Gastroesophageal sphincter (tissue), 3 donors: ENCODE measurements around the gene AP2M1.

Source experiments
- CTCF ChIP-seq, 4 experiments: fragments of 200-600 bp in 2 of 4; fragments of 450-650 bp in 2 of 4; sonication (generic) in 1 of 4; IDR thresholded peaks; one replicate each; pipeline ENCODE4 v1.5.1; 2017 to 2019; ENCODE audit warnings: antibody characterized with exemption in 4 of 4, mild to moderate bottlenecking in 2 of 4, moderate library complexity in 2 of 4
- EP300 ChIP-seq: sonication (generic); formaldehyde crosslinking; IDR thresholded peaks from one replicate; pipeline ENCODE4 v1.6.1; 2017; ENCODE audit warnings: antibody characterized with exemption, mild to moderate bottlenecking
- POLR2A ChIP-seq, 2 donors: fragments of 450-650 bp; IDR thresholded peaks; one replicate each; pipeline ENCODE4 v1.6.1; 2017; ENCODE audit warnings: antibody characterized with exemption in 2 of 2, mild to moderate bottlenecking in 2 of 2, moderate library complexity in 1 of 2
- POLR2AphosphoS5 ChIP-seq: sonication (generic); formaldehyde crosslinking; IDR thresholded peaks from one replicate; pipeline ENCODE4 v1.6.1; 2017; ENCODE audit warnings: antibody characterized with exemption

DNA sequence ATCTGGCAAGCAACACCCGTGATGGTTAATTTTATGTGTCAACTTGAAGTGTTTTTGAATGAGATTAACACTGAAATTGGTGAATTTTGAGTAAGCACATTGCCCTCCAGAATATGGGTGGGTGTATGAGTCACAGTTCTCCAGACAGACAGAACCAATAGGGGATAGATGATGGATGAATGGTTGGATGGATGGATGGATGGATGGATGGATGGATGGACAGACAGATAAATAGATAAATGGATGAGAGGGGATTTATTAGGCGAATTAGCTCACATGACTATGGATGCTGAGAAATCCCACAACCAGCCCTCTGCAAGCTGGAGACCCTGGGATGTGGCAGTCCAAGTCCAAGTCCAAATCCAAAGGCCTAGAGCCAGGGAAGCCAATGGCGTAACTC lies 49.3 kb downstream of the AP2M1 start:
- TF ChIP-seq CTCF (IDR thresholded peaks at IDR 0.05) (no peak), POLR2AphosphoS5 (no peak), POLR2A (IDR thresholded peaks at IDR 0.05) (no peak), EP300 (no peak)
